GM12878 (cell line): ENCODE results near the gene SH3BP5. TPM values are rescaled to one million over a fixed set of nuclear protein-coding genes. Genes with fewer than 3 reads are reported as not detected.

Source experiments
- ATAC-seq: fragments of 200-7000 bp; cut with Tn5 transposase; 3 replicates; pipeline ENCODE4 v1.9.1; 2020; ENCODE audit warnings: mild to moderate bottlenecking, moderate library complexity
- BruUV-seq: library from RNA; stranded (reverse); fragments of 400-500 nt; replicated peaks from 2 replicates; lab custom pipeline; 2021; lab: Mats Ljungman, UMichigan
- CTCF ChIA-PET: fragments of 300-600 bp; sonication (Branson Sonifier 250); formaldehyde crosslinking; extraction: SDS; loops from one replicate; lab custom pipeline; 2021; ENCODE audit warnings: inconsistent platforms; lab: Yijun Ruan, JAX
- POLR2A ChIA-PET: fragments of 350-600 bp; formaldehyde crosslinking; extraction: SDS; loops from one replicate; lab custom pipeline; 2021; ENCODE audit warnings: inconsistent platforms; lab: Charles Lee
- RAD21 ChIA-PET: fragments of 300-600 bp; sonication (Branson Sonifier 250); formaldehyde crosslinking; loops from one replicate; lab custom pipeline; 2023; ENCODE audit warnings: antibody characterized with exemption; ENCODE audit not compliant: unreplicated experiment; lab: Charles Lee
- SMC1A ChIA-PET: fragments of 300-600 bp; sonication (Branson Sonifier 250); formaldehyde crosslinking; loops from one replicate; lab custom pipeline; 2023; ENCODE audit not compliant: unreplicated experiment, uncharacterized antibody; lab: Charles Lee
- DNase-seq: peaks from one replicate; pipeline ENCODE4 v3.0.0-alpha.2; 2011; ENCODE audit warnings: low read depth, low spot score
- FAIRE-seq: peaks from 3 replicates; lab custom pipeline; 2011; peaks lifted over from hg19 to GRCh38; lab: Jason Lieb, UNC
- H2AFZ ChIP-seq: 2 replicates; pipeline ENCODE4 v1.6.0; 2011; ENCODE audit warnings: low read depth, low read length, control low read depth; ENCODE audit not compliant: control insufficient read depth
- H3K27ac ChIP-seq: 2 replicates; pipeline ENCODE4 v1.5.1; 2011; ENCODE audit warnings: control low read depth; ENCODE audit not compliant: control insufficient read depth, insufficient read depth
- H3K27me3 ChIP-seq, 2 experiments: replicated peaks in 1 of 2; 2 replicates each; pipeline versions ENCODE4 v1.6.0 to v1.6.1; 2011; ENCODE audit warnings: low read length in 1 of 2; ENCODE audit not compliant: control insufficient read depth in 2 of 2, insufficient read depth in 2 of 2
- H3K36me3 ChIP-seq, 2 experiments: 2 replicates each; pipeline ENCODE4 v1.5.1; 2011; ENCODE audit warnings: low read length in 1 of 2; ENCODE audit not compliant: control insufficient read depth in 2 of 2, insufficient read depth in 2 of 2
- H3K4me1 ChIP-seq: 2 replicates; pipeline ENCODE4 v1.6.1; 2011; ENCODE audit warnings: mild to moderate bottlenecking, low read length, moderate library complexity, mixed read lengths; ENCODE audit not compliant: control insufficient read depth, insufficient read depth
- H3K4me2 ChIP-seq: 2 replicates; pipeline ENCODE4 v1.6.0; 2011; ENCODE audit warnings: control low read depth; ENCODE audit not compliant: control insufficient read depth, insufficient read depth
- H3K4me3 ChIP-seq: fragments of 200-600 bp; sonication (generic); 2 replicates; pipeline ENCODE4 v1.5.1; 2016
- H3K79me2 ChIP-seq: 2 replicates; pipeline ENCODE4 v1.6.0; 2011; ENCODE audit warnings: low read length; ENCODE audit not compliant: control insufficient read depth, insufficient read depth
- H3K9ac ChIP-seq: 2 replicates; pipeline ENCODE4 v1.8.0; 2011; ENCODE audit warnings: low read length, control low read depth, mixed read lengths; ENCODE audit not compliant: control insufficient read depth, insufficient read depth
- H3K9me3 ChIP-seq: replicated peaks from 3 replicates; pipeline ENCODE4 v1.5.1; 2011; ENCODE audit warnings: mild to moderate bottlenecking, low read length; ENCODE audit not compliant: control insufficient read depth, insufficient read depth
- H4K20me1 ChIP-seq: 2 replicates; pipeline ENCODE4 v1.6.0; 2011; ENCODE audit not compliant: control insufficient read depth, insufficient read depth
- CBFB ChIP-seq: IDR thresholded peaks from 2 replicates; pipeline ENCODE4 v1.6.1; 2016; ENCODE audit warnings: antibody characterized with exemption, low read depth
- FOXM1 ChIP-seq: IDR thresholded peaks from 2 replicates; pipeline ENCODE4 v1.6.1; 2012; ENCODE audit warnings: low read depth, mild to moderate bottlenecking, inconsistent platforms, low read length, moderate library complexity
- HDGF ChIP-seq: fragments of 450-650 bp; IDR thresholded peaks from 2 replicates; pipeline ENCODE4 v1.6.1; 2016; ENCODE audit warnings: antibody characterized with exemption
- MYB ChIP-seq: fragments of 150-350 bp; IDR thresholded peaks from 2 replicates; pipeline ENCODE4 v1.6.1; 2014; ENCODE audit warnings: mild to moderate bottlenecking, low read depth, low read length, borderline replicate concordance
- POLR2AphosphoS5 ChIP-seq: IDR thresholded peaks from 2 replicates; pipeline ENCODE4 v1.6.1; 2011; ENCODE audit warnings: mild to moderate bottlenecking, low read length, inconsistent platforms
- SIN3A ChIP-seq: IDR thresholded peaks from 2 replicates; pipeline ENCODE4 v1.6.1; 2012; ENCODE audit warnings: low read depth, low read length, improper control_type of control experiment
- SMARCA5 ChIP-seq: fragments of 450-650 bp; IDR thresholded peaks from 2 replicates; pipeline ENCODE4 v1.6.1; 2017; ENCODE audit warnings: mild to moderate bottlenecking
- SP1 ChIP-seq: IDR thresholded peaks from one replicate; pipeline ENCODE4 v1.6.1; 2011; ENCODE audit warnings: low read depth, low read length
- STAT3 ChIP-seq: IDR thresholded peaks from 2 replicates; pipeline ENCODE4 v1.6.1; 2011; ENCODE audit warnings: low read depth, low read length, improper control_type of control experiment
- TAF1 ChIP-seq: IDR thresholded peaks from 2 replicates; pipeline ENCODE4 v1.6.1; 2011; ENCODE audit warnings: mild to moderate bottlenecking, low read depth, low read length, borderline replicate concordance
- ZBTB4 ChIP-seq: fragments of 450-650 bp; formaldehyde crosslinking; IDR thresholded peaks from 2 replicates; pipeline ENCODE4 v1.4.0; 2022; ENCODE audit warnings: mild to moderate bottlenecking, moderate library complexity
- WGBS: methylation state at CpG from one replicate; pipeline ENCODE4 v1.1.6; 2016; ENCODE audit warnings: low lambda C conversion rate; ENCODE audit not compliant: insufficient replicate concordance, insufficient coverage; ENCODE audit errors: missing lambda C conversion rate; 5-methylcytosine and 5-hydroxymethylcytosine counted together
- in situ Hi-C: fragments of 300-500 bp; cut with MboI; formaldehyde crosslinking; loops from 9 replicates; pipeline ENCODE4 v1.14.3; 2018; ENCODE audit warnings: mixed read lengths
- intact Hi-C: fragments of 100-400 bp; cut with micrococcal nuclease; formaldehyde crosslinking; loops from one replicate; pipeline ENCODE4 v1.14.2; 2022; ENCODE audit not compliant: unreplicated experiment
- polyA plus RNA-seq, 11 experiments: library from polyadenylated mRNA; depleted of rRNA in 4 of 11; unstranded in 6 of 11; stranded (reverse) in 5 of 11; fragments of >200 nt; fragmentation: Nextera tagmentation in 4 of 11; fragmentation: Illumina TruSeq in 1 of 11; extraction: Ambion mirVana in 4 of 11; extraction: Trizol in 1 of 11; gene quantifications; 1 replicate in 1 of 11; 2 replicates in 10 of 11; pipeline versions ENCODE4 v1.2.1 to v1.2.3, GENCODE V29; 2011 to 2016; ENCODE audit warnings: inconsistent platforms in 2 of 11, missing spikeins in 2 of 11, low read depth in 1 of 11
- total RNA-seq, 4 experiments: library from RNA; depleted of rRNA in 3 of 4; stranded (reverse); fragments of >200 nt in 3 of 4; fragmentation: Illumina TruSeq in 1 of 4; extraction: Trizol in 1 of 4; gene quantifications; 2 replicates each; pipeline versions ENCODE4 v1.2.1 to v1.2.3, GENCODE V29; 2013 to 2021
- TF ChIP-seq, protein P1 (sequence below): fragments of 450-650 bp; formaldehyde crosslinking; IDR thresholded peaks from 2 replicates; pipeline ENCODE4 v1.5.0; 2022; ENCODE audit warnings: mild to moderate bottlenecking, missing genetic modification characterization
- TF ChIP-seq, protein P2 (sequence below): IDR thresholded peaks from 2 replicates; pipeline ENCODE4 v1.6.1; 2011; ENCODE audit warnings: mild to moderate bottlenecking, low read depth, low read length, moderate library complexity; ENCODE audit not compliant: insufficient replicate concordance

SH3BP5 gene
- total and polyA plus RNA-seq, 10 of the 15 experiments (the other 5 are each of a cell fraction or from before 2014, with no cell fraction given) = 14.9 to 87.5 (median 43.7) TPM

DNA sequence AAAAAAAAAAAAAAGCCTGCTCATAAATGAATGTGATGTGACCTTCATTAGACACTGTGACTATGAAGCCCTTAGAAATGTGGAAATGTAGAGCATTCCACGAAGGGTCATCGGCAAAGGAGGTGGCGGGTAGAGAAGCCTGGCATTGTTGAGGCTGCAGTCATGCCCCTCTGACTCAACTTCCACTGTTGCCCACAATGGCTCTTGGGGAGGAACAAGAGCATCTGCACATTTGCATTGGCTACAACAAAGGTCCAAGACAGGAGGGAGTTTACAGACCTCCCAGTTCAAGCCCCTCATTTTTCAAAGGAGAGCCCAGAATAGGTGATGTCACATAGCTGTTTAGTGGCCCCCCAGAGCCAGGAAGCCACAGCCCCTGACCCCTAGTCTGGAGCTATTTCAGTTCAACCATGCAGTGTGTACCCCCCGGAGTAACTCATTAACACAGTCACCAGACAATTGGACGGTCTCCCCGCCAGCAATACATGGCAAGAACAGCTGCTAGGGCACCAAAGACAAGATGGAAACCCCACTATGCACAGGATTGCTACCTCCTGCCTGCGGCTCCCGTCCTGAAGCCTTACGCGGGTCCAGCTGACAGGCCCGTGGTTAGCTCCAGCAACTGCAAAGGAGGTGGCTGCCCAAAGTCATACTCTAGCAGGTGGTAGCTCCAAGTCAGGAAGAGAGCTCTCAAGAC lies 56.2 kb downstream of the SH3BP5 start:
- DNase-seq (no peak), FAIRE-seq (no peak), ATAC-seq (no peak)
- H4K20me1 ChIP-seq = no peaks in the 10 kb centered on the region
- in situ Hi-C loops (no loop called here), intact Hi-C loops (no loop called here)
- no peak overlapping the region for H2AFZ ChIP-seq
- ChIA-PET CTCF (interaction anchor here (0.7 to 2.8 kb wide), 9 partner anchors 8 to 129 kb away, joined by 3 to 8 read pairs (median 4); partner anchors contain the start of gene SH3BP5), POLR2A (interaction anchor here (0.6 to 1.2 kb wide), 3 partner anchors 32 to 106 kb away, joined by 3 to 5 read pairs (median 4); no protein-coding TSS in a partner anchor), RAD21 (interaction anchor here (0.7 to 1.3 kb wide), 6 partner anchors 8 to 129 kb away, joined by 3 to 5 read pairs (median 3); partner anchors contain the start of gene SH3BP5)
- no TSS peak for BruUV-seq
- H3K36me3 ChIP-seq = peaks cover 0 to 10% of the 10 kb centered on the region in 2 experiments; a peak in 2 of 4 replicates
- H3K9me3 ChIP-seq = no peaks in the 10 kb centered on the region
- H3K27ac ChIP-seq = no peak overlapping the region
- no peak overlapping the region for H3K4me3 ChIP-seq
- 79% methylated on average over 11 of the region's 11 CpGs for WGBS
- H3K4me1 ChIP-seq = peaks cover 19% of the 10 kb centered on the region
- no peaks in the 10 kb centered on the region; the same call in 1 of the 2 replicates for H3K79me2 ChIP-seq
- H3K9ac ChIP-seq = no peak overlapping the region
- TF ChIP-seq CBFB (no peak), MYB (no peak), TAF1 (no peak), STAT3 (no peak), ZBTB4 (CRISPR knock-in tag) (no peak), FOXM1 (no peak), SMARCA5 (no peak), POLR2AphosphoS5 (no peak), SP1 (no peak), HDGF (no peak), SIN3A (no peak)
- TF ChIP-seq, protein P1, sequence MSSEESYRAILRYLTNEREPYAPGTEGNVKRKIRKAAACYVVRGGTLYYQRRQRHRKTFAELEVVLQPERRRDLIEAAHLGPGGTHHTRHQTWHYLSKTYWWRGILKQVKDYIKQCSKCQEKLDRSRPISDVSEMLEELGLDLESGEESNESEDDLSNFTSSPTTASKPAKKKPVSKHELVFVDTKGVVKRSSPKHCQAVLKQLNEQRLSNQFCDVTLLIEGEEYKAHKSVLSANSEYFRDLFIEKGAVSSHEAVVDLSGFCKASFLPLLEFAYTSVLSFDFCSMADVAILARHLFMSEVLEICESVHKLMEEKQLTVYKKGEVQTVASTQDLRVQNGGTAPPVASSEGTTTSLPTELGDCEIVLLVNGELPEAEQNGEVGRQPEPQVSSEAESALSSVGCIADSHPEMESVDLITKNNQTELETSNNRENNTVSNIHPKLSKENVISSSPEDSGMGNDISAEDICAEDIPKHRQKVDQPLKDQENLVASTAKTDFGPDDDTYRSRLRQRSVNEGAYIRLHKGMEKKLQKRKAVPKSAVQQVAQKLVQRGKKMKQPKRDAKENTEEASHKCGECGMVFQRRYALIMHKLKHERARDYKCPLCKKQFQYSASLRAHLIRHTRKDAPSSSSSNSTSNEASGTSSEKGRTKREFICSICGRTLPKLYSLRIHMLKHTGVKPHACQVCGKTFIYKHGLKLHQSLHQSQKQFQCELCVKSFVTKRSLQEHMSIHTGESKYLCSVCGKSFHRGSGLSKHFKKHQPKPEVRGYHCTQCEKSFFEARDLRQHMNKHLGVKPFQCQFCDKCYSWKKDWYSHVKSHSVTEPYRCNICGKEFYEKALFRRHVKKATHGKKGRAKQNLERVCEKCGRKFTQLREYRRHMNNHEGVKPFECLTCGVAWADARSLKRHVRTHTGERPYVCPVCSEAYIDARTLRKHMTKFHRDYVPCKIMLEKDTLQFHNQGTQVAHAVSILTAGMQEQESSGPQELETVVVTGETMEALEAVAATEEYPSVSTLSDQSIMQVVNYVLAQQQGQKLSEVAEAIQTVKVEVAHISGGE (CRISPR knock-in tag) = no peak
- TF ChIP-seq, protein P2, sequence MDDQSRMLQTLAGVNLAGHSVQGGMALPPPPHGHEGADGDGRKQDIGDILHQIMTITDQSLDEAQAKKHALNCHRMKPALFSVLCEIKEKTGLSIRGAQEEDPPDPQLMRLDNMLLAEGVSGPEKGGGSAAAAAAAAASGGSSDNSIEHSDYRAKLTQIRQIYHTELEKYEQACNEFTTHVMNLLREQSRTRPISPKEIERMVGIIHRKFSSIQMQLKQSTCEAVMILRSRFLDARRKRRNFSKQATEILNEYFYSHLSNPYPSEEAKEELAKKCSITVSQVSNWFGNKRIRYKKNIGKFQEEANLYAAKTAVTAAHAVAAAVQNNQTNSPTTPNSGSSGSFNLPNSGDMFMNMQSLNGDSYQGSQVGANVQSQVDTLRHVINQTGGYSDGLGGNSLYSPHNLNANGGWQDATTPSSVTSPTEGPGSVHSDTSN = no peak
- TF ChIP-seq, all 136 proteins: peak for 0
- Histone ChIP-seq H3K27me3 (no peaks in the 10 kb centered on the region), H3K4me2 (no peak overlapping the region)
- SMC1A ChIA-PET = interaction anchor here (0.8 to 16.3 kb wide), 11 partner anchors 10 to 130 kb away, joined by 3 to 223 read pairs (median 4); partner anchors contain the start of gene SH3BP5
